Esophagus muscularis mucosa (tissue), 4 donors: ENCODE results near the gene PNPLA1. TPM values are rescaled to one million over a fixed set of nuclear protein-coding genes. Genes with fewer than 3 reads are reported as not detected.

Experiments
- DNase-seq: peaks from one replicate; pipeline ENCODE4 v3.0.0-alpha.2; 2017; ENCODE audit errors: extremely low spot score
- H3K27ac ChIP-seq, 4 donors: fragments of 200-600 bp; sonication (generic); replicated peaks in 1 of 4; 1 replicate in 3 of 4; 2 replicates in 1 of 4; pipeline ENCODE4 v1.5.1; 2016 to 2019; ENCODE audit warnings: mild to moderate bottlenecking in 1 of 4
- H3K27me3 ChIP-seq, 4 donors: fragments of 200-600 bp; sonication (generic); one replicate each; pipeline versions ENCODE4 v1.5.1 to v1.6.0; 2016 to 2019
- H3K36me3 ChIP-seq, 4 donors: fragments of 200-600 bp; sonication (generic); one replicate each; pipeline ENCODE4 v1.5.1; 2016 to 2019
- H3K4me1 ChIP-seq, 4 donors: fragments of 200-600 bp; sonication (generic); one replicate each; pipeline ENCODE4 v1.5.1; 2016 to 2019
- H3K4me3 ChIP-seq, 4 donors: fragments of 200-600 bp; sonication (generic); 1 replicate in 2 of 4; 2 replicates in 2 of 4; pipeline ENCODE4 v1.5.1; 2016 to 2019; ENCODE audit warnings: mild to moderate bottlenecking in 4 of 4, moderate library complexity in 1 of 4
- H3K9me3 ChIP-seq, 4 donors: fragments of 200-600 bp; sonication (generic); 1 replicate in 3 of 4; 2 replicates in 1 of 4; pipeline ENCODE4 v1.5.1; 2016 to 2019
- CTCF ChIP-seq, 3 experiments: fragments of 200-600 bp in 2 of 3; fragments of 450-650 bp in 1 of 3; sonication (generic) in 2 of 3; IDR thresholded peaks; one replicate each; pipeline ENCODE4 v1.5.1; 2017 to 2019; ENCODE audit warnings: antibody characterized with exemption in 3 of 3, mild to moderate bottlenecking in 2 of 3, moderate library complexity in 1 of 3
- EP300 ChIP-seq: sonication (generic); formaldehyde crosslinking; IDR thresholded peaks from one replicate; pipeline ENCODE4 v1.6.1; 2017; ENCODE audit warnings: antibody characterized with exemption
- POLR2A ChIP-seq: fragments of 450-650 bp; IDR thresholded peaks from one replicate; pipeline ENCODE4 v1.6.1; 2017; ENCODE audit warnings: antibody characterized with exemption, moderate library complexity, mild to moderate bottlenecking, low read depth
- POLR2AphosphoS5 ChIP-seq, 2 donors: sonication (generic); formaldehyde crosslinking; IDR thresholded peaks; one replicate each; pipeline ENCODE4 v1.6.1; 2017; ENCODE audit warnings: antibody characterized with exemption in 2 of 2
- WGBS: methylation state at CpG from one replicate; pipeline ENCODE4 v1.1.5; 2018; 5-methylcytosine and 5-hydroxymethylcytosine counted together
- intact Hi-C: fragments of 100-400 bp; cut with DNase I; formaldehyde crosslinking; loops from one replicate; pipeline ENCODE4 v1.15.1; 2023
- total RNA-seq, 4 donors: library from RNA; depleted of rRNA; stranded (reverse); fragments of >200 nt; gene quantifications; one replicate each; pipeline versions ENCODE4 v1.1.0 to v1.2.1, GENCODE V29; 2016

The PNPLA1 gene
- total RNA-seq, 4 donors from 2014 or later = 0.33 TPM; not detected in 3

DNA sequence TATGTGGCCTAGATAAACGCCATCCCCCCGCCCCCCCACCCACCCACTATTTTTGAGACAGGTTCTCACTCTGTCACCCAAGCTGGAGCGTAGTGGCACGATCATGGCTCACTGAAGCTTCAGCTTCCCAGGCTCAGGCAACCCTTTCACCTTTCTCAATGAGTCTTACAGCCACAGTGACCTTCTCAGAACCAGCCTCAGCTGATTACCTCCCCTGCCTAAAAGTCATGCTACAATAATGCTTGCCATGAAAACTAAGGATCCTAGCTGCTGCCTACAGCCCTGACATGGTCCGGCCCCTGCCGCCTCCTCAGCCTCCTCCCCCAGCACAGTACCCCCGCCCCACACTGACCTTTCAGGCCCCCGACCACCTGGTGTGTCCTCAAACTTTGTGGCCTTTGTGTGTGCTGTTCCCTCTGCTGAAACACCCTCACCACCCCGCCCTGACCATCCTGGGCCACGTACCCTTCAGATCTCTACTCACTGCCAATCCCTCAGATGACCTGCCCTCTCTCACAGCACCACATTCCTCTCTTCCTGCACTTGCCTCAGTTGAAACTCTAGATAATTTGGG lies 31.3 kb downstream of the PNPLA1 start:
- H3K27ac ChIP-seq = no peak overlapping the region
- WGBS = 77% methylated on average over 10 of the region's 10 CpGs

GRCh38 chr6:36301781-36302180 lies 31.9 kb downstream of the PNPLA1 start:
- no peak overlapping the region for H3K27ac ChIP-seq
- intact Hi-C loops = loop anchor here (2.0 kb wide), 1 partner anchor 57 kb away; no protein-coding TSS in a partner anchor

More for the DNA sequence above, 31.3 kb downstream of the PNPLA1 start:
- H3K4me3 ChIP-seq = no peak overlapping the region
- no peaks in the 10 kb centered on the region for H3K36me3 ChIP-seq
- no peak for DNase-seq
- peaks cover 0 to 13% (median 0%) of the 10 kb centered on the region in 4 donors for H3K27me3 ChIP-seq
- TF ChIP-seq EP300 = no peak
- intact Hi-C loops = loop anchor here (2.0 kb wide), 1 partner anchor 58 kb away; no protein-coding TSS in a partner anchor
- no peaks in the 10 kb centered on the region for H3K9me3 ChIP-seq
- peaks cover 0 to 14% (median 6%) of the 10 kb centered on the region in 4 donors for H3K4me1 ChIP-seq

DNA sequence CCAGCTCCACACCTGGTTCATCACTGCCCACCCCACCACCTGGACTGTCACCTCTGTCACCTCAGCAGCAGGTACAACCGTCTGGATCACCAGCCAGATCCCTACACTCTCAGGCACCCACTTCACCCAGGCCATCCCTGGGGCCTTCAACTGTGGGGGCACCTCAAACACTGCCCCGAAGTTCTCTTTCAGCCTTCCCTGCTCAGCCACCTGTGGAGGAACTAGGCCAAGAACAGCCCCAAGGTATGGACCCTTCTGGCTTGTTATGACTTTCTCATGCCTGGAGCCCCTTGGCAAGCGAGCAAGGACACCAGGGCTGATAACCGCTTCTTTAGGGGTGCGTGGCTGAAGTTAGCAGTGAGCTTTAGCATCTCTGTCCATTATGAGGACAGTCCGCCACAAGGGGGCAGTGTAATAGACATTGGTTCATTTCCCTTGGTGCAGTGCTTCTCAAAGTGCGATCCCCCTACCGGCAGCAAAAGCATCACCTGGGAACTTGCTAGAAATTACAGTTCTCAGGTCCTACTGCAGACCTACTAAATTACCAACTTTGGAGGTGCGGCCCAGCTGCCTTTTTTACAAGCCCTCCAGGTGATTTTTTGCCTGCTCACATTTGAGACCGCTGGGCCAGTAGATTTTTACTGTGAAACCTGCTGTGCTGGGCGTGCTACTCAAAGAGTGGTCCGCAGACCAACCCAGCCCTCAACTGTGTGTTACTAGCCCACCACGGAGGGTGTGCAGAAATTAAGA lies 32.5 kb downstream of the PNPLA1 start:
- H3K27ac ChIP-seq = no peak overlapping the region
- intact Hi-C loops = no loop called here
- DNase-seq = peak; percentile 97
- peaks cover 0 to 14% (median 6%) of the 10 kb centered on the region in 4 donors for H3K4me1 ChIP-seq
- TF ChIP-seq CTCF (IDR thresholded peaks at IDR 0.05) = peak; percentile 75 to 86 (median 85)
- TF ChIP-seq POLR2AphosphoS5 (IDR thresholded peaks at IDR 0.05) = peak in 1 of 2 donors; percentile 54
- no peak for TF ChIP-seq POLR2A
- no peak for TF ChIP-seq EP300
- H3K9me3 ChIP-seq = no peaks in the 10 kb centered on the region
- H3K27me3 ChIP-seq = peaks cover 0 to 13% (median 0%) of the 10 kb centered on the region in 4 donors
- H3K36me3 ChIP-seq = no peaks in the 10 kb centered on the region
- no peak overlapping the region for H3K4me3 ChIP-seq
- 44% methylated on average over 10 of the region's 13 CpGs for WGBS

More at GRCh38 chr6:36301781-36302180, 31.9 kb downstream of the PNPLA1 start:
- WGBS = 75% methylated on average over 4 of the region's 7 CpGs
- Histone ChIP-seq H3K36me3 (no peaks in the 10 kb centered on the region), H3K27me3 (peaks cover 0 to 13% (median 0%) of the 10 kb centered on the region in 4 donors), H3K4me3 (no peak overlapping the region), H3K4me1 (peaks cover 0 to 14% (median 6%) of the 10 kb centered on the region in 4 donors), H3K9me3 (no peaks in the 10 kb centered on the region)
- DNase-seq = no peak
- TF ChIP-seq POLR2A (no peak), EP300 (no peak)

DNA sequence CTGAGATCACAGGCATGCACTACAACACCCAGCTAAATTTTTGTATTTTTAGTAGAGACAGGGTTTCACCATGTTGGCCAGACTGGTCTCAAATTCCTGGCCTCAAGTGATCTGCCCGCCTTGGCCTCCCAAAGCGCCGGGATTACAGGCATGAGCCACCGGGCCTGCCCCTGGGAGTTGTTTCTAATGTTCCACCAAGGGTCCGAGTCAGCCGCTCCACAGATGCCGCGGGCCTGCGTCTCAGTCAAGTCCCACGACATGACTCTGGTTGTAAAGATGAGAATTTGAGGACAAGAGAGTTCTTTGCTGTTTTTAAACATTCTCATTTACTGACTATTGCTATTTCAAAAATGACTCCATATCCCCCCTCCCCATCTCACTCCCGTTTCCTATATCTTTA lies 36.0 kb downstream of the PNPLA1 start:
- Histone ChIP-seq H3K4me1 (peaks cover 0 to 14% (median 6%) of the 10 kb centered on the region in 4 donors), H3K36me3 (no peaks in the 10 kb centered on the region), H3K27ac (no peak overlapping the region), H3K4me3 (no peak overlapping the region), H3K27me3 (peaks cover 0 to 19% (median 0%) of the 10 kb centered on the region in 4 donors), H3K9me3 (peaks cover 0 to 4% (median 0%) of the 10 kb centered on the region in 4 donors)
- 91% methylated on average over 11 of the region's 11 CpGs for WGBS
- no peak for TF ChIP-seq CTCF (IDR thresholded peaks at IDR 0.05)
- TF ChIP-seq POLR2A = no peak
- TF ChIP-seq EP300 = no peak
- TF ChIP-seq POLR2AphosphoS5 (IDR thresholded peaks at IDR 0.05) = no peak
- no peak for DNase-seq
- intact Hi-C loops = no loop called here

GRCh38 chr6:36306375-36306774 lies 36.5 kb downstream of the PNPLA1 start:
- Histone ChIP-seq H3K4me3 (no peak overlapping the region), H3K27me3 (peaks cover 0 to 15% (median 0%) of the 10 kb centered on the region in 4 donors), H3K4me1 (peaks cover 0 to 14% (median 6%) of the 10 kb centered on the region in 4 donors), H3K9me3 (peaks cover 0 to 4% (median 0%) of the 10 kb centered on the region in 4 donors), H3K36me3 (no peaks in the 10 kb centered on the region), H3K27ac (no peak overlapping the region)
- WGBS = 76% methylated on average over 7 of the region's 7 CpGs
- intact Hi-C loops = no loop called here
- TF ChIP-seq CTCF (IDR thresholded peaks at IDR 0.05) = no peak
- TF ChIP-seq POLR2A = no peak
- no peak for TF ChIP-seq EP300
- no peak for TF ChIP-seq POLR2AphosphoS5 (IDR thresholded peaks at IDR 0.05)
- DNase-seq = no peak
